Thyroid gland (tissue), 4 donors: ENCODE data around the gene NUDCD3.

Source experiments
- CTCF ChIP-seq, 6 experiments: fragments of 200-600 bp in 3 of 6; fragments of 450-650 bp in 3 of 6; sonication (generic) in 3 of 6; IDR thresholded peaks; one replicate each; pipeline ENCODE4 v1.5.1; 2016 to 2019; ENCODE audit warnings: antibody characterized with exemption in 6 of 6, mild to moderate bottlenecking in 2 of 6, inconsistent platforms in 1 of 6, moderate library complexity in 1 of 6
- POLR2A ChIP-seq, 2 donors: fragments of 450-650 bp; IDR thresholded peaks; one replicate each; pipeline ENCODE4 v1.6.1; 2017; ENCODE audit warnings: antibody characterized with exemption in 2 of 2, mild to moderate bottlenecking in 2 of 2, moderate library complexity in 1 of 2

GRCh38 chr7:44341401-44341800 is 149.1 kb downstream of the NUDCD3 start:
- TF ChIP-seq CTCF (IDR thresholded peaks at IDR 0.05) (no peak), POLR2A (IDR thresholded peaks at IDR 0.05) (no peak)
